Muscle layer of colon (tissue), 2 donors: Measurements from ENCODE around the gene NACC1.
"Not testable (repeated sequence)": the region's sequence is repeated elsewhere in the genome, so short reads cannot be mapped to it uniquely, and the experiment has no call there.

Source experiments
- H3K27ac ChIP-seq: one replicate; pipeline ENCODE4 v1.7.0; 2013; ENCODE audit warnings: low read depth, mild to moderate bottlenecking, low read length, moderate library complexity
- H3K27me3 ChIP-seq, 2 donors: one replicate each; pipeline ENCODE4 v1.7.0; 2013; ENCODE audit warnings: low read length in 2 of 2, mild to moderate bottlenecking in 2 of 2; ENCODE audit not compliant: insufficient read depth in 2 of 2, control insufficient read depth in 1 of 2
- H3K36me3 ChIP-seq: one replicate; pipeline ENCODE4 v1.7.0; 2013; ENCODE audit warnings: mild to moderate bottlenecking, low read length; ENCODE audit not compliant: insufficient read depth
- H3K4me1 ChIP-seq: one replicate; pipeline ENCODE4 v1.7.0; 2013; ENCODE audit warnings: mild to moderate bottlenecking, low read length; ENCODE audit not compliant: insufficient read depth
- H3K4me3 ChIP-seq, 2 donors: one replicate each; pipeline ENCODE4 v1.7.0; 2013; ENCODE audit warnings: low read length in 2 of 2, low read depth in 1 of 2, mild to moderate bottlenecking in 1 of 2, moderate library complexity in 1 of 2
- H3K9ac ChIP-seq: one replicate; pipeline ENCODE4 v1.7.0; 2013; ENCODE audit warnings: low read length
- H3K9me3 ChIP-seq: one replicate; pipeline ENCODE4 v1.7.0; 2013; ENCODE audit warnings: mild to moderate bottlenecking, low read length
- donor health status: abdominal sarcoma.
- donor health status: Adenocarcinoma of cecum.

NACC1 gene

GRCh38 chr19:13146763-13147563 is 28.9 kb downstream of the NACC1 start:
- H3K4me3 ChIP-seq = no peak overlapping the region
- no peaks in the 10 kb centered on the region for H3K27me3 ChIP-seq
- peaks cover 6% of the 10 kb centered on the region for H3K4me1 ChIP-seq
- no peak overlapping the region for H3K9ac ChIP-seq
- H3K27ac ChIP-seq = no peak overlapping the region
- H3K36me3 ChIP-seq = peaks cover 17% of the 10 kb centered on the region
- no peaks in the 10 kb centered on the region for H3K9me3 ChIP-seq

GRCh38 chr19:13149173-13149627 is 31.1 kb downstream of the NACC1 start:
- H3K36me3 ChIP-seq = peaks cover 12% of the 10 kb centered on the region
- H3K27me3 ChIP-seq, H3K4me1 ChIP-seq, H3K9me3 ChIP-seq: not testable (repeated sequence)
- H3K9ac ChIP-seq = peak overlapping the region; percentile 49
- peak overlapping the region; percentile 75 to 100 for H3K4me3 ChIP-seq
- peak overlapping the region; percentile 97 for H3K27ac ChIP-seq

GRCh38 chr19:13149628-13150186 is 31.6 kb downstream of the NACC1 start:
- Histone ChIP-seq H3K4me1 (peaks cover 6% of the 10 kb centered on the region), H3K36me3 (peaks cover 7% of the 10 kb centered on the region), H3K4me3 (peak overlapping the region; percentile 75 to 100), H3K9me3 (no peaks in the 10 kb centered on the region), H3K9ac (peak overlapping the region; percentile 49), H3K27me3 (no peaks in the 10 kb centered on the region), H3K27ac (peak overlapping the region; percentile 97)

GRCh38 chr19:13150187-13150930 is 32.3 kb downstream of the NACC1 start, which contains the start of the genes IER2 and STX10:
TSS of gene IER2 (plus strand) at chr19:13150411. CDS start at chr19:13153187, 2,776 bp downstream.
TSS of gene STX10 (minus strand) at chr19:13150375. CDS start at chr19:13150173, 202 bp downstream.
- peak within 1 kb of the TSS; percentile 97 for H3K27ac ChIP-seq
- no peaks in the 10 kb centered on the region for H3K9me3 ChIP-seq
- H3K4me1 ChIP-seq = peaks cover 12% of the 10 kb centered on the region

GRCh38 chr19:13150931-13151604 is 33.0 kb downstream of the NACC1 start:
- Histone ChIP-seq H3K27me3 (no peaks in the 10 kb centered on the region), H3K4me1 (peaks cover 13% of the 10 kb centered on the region)

More at GRCh38 chr19:13150187-13150930, 32.3 kb downstream of the NACC1 start, which contains the start of the genes IER2 and STX10:
- Histone ChIP-seq H3K4me3 (peak within 1 kb of the TSS; percentile 75 to 100), H3K36me3 (peaks cover 1% of the 10 kb centered on the region), H3K9ac (peak within 1 kb of the TSS; percentile 100), H3K27me3 (no peaks in the 10 kb centered on the region)

GRCh38 chr19:13151605-13152355 is 33.7 kb downstream of the NACC1 start:
- Histone ChIP-seq H3K4me3 (peak overlapping the region; percentile 75 to 100), H3K4me1 (peaks cover 13% of the 10 kb centered on the region)

More at GRCh38 chr19:13150931-13151604, 33.0 kb downstream of the NACC1 start:
- peak overlapping the region; percentile 97 for H3K27ac ChIP-seq
- no peaks in the 10 kb centered on the region for H3K36me3 ChIP-seq
- H3K9me3 ChIP-seq = no peaks in the 10 kb centered on the region
- H3K4me3 ChIP-seq = peak overlapping the region; percentile 75 to 100
- H3K9ac ChIP-seq = peak overlapping the region; percentile 100

GRCh38 chr19:13152356-13152973 is 34.4 kb downstream of the NACC1 start:
- H3K27me3 ChIP-seq = no peaks in the 10 kb centered on the region

More at GRCh38 chr19:13151605-13152355, 33.7 kb downstream of the NACC1 start:
- H3K27me3 ChIP-seq = no peaks in the 10 kb centered on the region
- H3K9ac ChIP-seq = peak overlapping the region; percentile 100
- H3K36me3 ChIP-seq = no peaks in the 10 kb centered on the region
- H3K9me3 ChIP-seq = no peaks in the 10 kb centered on the region
- peak overlapping the region; percentile 97 for H3K27ac ChIP-seq

GRCh38 chr19:13152974-13153568 is 35.0 kb downstream of the NACC1 start:
- Histone ChIP-seq H3K36me3 (no peaks in the 10 kb centered on the region), H3K27me3 (no peaks in the 10 kb centered on the region), H3K4me3 (peak overlapping the region; percentile 53 to 89), H3K9ac (peak overlapping the region; percentile 97), H3K9me3 (no peaks in the 10 kb centered on the region), H3K4me1 (peaks cover 13% of the 10 kb centered on the region), H3K27ac (peak overlapping the region; percentile 97)

More at GRCh38 chr19:13152356-13152973, 34.4 kb downstream of the NACC1 start:
- Histone ChIP-seq H3K9ac (peak overlapping the region; percentile 97), H3K4me1 (peaks cover 13% of the 10 kb centered on the region), H3K27ac (peak overlapping the region; percentile 97), H3K36me3 (no peaks in the 10 kb centered on the region), H3K9me3 (no peaks in the 10 kb centered on the region), H3K4me3 (peak overlapping the region; percentile 53 to 89)

GRCh38 chr19:13153569-13154240 is 35.6 kb downstream of the NACC1 start:
- Histone ChIP-seq H3K4me1 (peaks cover 11% of the 10 kb centered on the region), H3K27ac (peak overlapping the region; percentile 97), H3K36me3 (no peaks in the 10 kb centered on the region), H3K9me3 (no peaks in the 10 kb centered on the region), H3K9ac (peak overlapping the region; percentile 97), H3K4me3 (peak overlapping the region; percentile 53 to 89), H3K27me3 (no peaks in the 10 kb centered on the region)
